ENCODE results near the gene PRX.

DNA sequence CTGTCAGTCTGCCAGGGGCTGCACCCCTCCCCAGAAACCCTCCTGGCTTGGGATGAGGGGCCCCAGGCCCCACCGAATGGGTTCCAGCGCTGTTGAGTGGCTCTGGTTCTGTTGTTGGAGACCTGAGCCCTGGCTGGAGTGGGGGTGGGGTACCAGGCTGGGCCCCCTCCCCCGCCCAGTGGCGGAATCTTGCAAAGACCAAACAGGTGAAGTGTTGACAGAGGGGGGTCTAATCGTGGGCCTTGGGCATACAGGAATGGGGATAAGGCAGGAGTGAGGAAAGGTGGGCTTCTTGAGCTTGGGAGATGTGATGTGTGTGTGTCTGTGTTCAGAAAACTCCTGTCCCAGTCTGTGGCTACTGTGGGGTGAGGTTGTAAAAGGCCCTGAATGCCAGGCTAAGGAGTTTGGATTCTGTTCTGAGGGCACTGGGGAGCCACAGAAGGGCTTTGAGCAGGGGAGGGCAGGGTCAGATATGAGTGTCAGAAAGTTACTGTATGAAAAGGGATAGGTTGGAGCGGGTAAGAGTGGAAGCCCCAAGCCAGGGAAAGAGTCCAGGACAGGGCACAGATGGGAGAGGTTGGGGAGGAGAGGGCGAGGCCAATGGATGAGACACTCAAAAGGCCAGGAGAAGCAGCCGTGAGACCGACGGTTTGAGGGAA, 23.0 kb downstream of the PRX start, which contains the start of gene HIPK4:
- TF ChIP-seq, protein P1, sequence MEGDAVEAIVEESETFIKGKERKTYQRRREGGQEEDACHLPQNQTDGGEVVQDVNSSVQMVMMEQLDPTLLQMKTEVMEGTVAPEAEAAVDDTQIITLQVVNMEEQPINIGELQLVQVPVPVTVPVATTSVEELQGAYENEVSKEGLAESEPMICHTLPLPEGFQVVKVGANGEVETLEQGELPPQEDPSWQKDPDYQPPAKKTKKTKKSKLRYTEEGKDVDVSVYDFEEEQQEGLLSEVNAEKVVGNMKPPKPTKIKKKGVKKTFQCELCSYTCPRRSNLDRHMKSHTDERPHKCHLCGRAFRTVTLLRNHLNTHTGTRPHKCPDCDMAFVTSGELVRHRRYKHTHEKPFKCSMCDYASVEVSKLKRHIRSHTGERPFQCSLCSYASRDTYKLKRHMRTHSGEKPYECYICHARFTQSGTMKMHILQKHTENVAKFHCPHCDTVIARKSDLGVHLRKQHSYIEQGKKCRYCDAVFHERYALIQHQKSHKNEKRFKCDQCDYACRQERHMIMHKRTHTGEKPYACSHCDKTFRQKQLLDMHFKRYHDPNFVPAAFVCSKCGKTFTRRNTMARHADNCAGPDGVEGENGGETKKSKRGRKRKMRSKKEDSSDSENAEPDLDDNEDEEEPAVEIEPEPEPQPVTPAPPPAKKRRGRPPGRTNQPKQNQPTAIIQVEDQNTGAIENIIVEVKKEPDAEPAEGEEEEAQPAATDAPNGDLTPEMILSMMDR (IDR thresholded peaks at IDR 0.05; ENCODE audit: borderline replicate concordance, extremely low read depth, low read length, poor library complexity, severe bottlenecking) = no peak
- no peak for TF ChIP-seq EZH2 (IDR thresholded peaks at IDR 0.05; ENCODE audit: borderline replicate concordance, low read depth, low read length, severe bottlenecking)
